Type B pancreatic cell (in vitro differentiated cells): Measurements from ENCODE around the gene CRTAC1. TPM values are rescaled to one million over a fixed set of nuclear protein-coding genes. Genes with fewer than 3 reads are reported as not detected.

ENCODE experiments used
- DNase-seq: peaks from one replicate; pipeline ENCODE4 v3.0.0; 2021; ENCODE audit warnings: mixed read lengths; ENCODE audit not compliant: unreplicated experiment; ENCODE audit errors: extremely low spot score
- H3K27ac Mint-ChIP-seq: 2 replicates; pipeline ENCODE4 v1.8.0; 2021; ENCODE audit warnings: mild to moderate bottlenecking, mixed read lengths
- H3K27me3 Mint-ChIP-seq: 2 replicates; pipeline ENCODE4 v1.8.0; 2021; ENCODE audit warnings: mixed read lengths
- H3K36me3 Mint-ChIP-seq: 2 replicates; pipeline ENCODE4 v1.8.0; 2021; ENCODE audit warnings: mixed read lengths
- H3K4me1 Mint-ChIP-seq: one replicate; pipeline ENCODE4 v1.8.0; 2021; ENCODE audit warnings: mixed read lengths; ENCODE audit not compliant: unreplicated experiment
- H3K4me3 Mint-ChIP-seq: 2 replicates; pipeline ENCODE4 v1.8.0; 2021; ENCODE audit warnings: mild to moderate bottlenecking, mixed read lengths
- H3K9me3 Mint-ChIP-seq: 2 replicates; pipeline ENCODE4 v1.8.0; 2021; ENCODE audit warnings: mixed read lengths
- total RNA-seq: library from RNA; stranded (reverse); gene quantifications from 2 replicates; pipeline ENCODE4 v1.2.1, GENCODE V29; 2021; ENCODE audit warnings: low replicate concordance
- TF ChIP-seq, protein P1 (sequence below): fragments of 200-600 bp; sonication (generic); conservative IDR thresholded peaks from 2 replicates; pipeline ENCODE4 v1.5.0; 2021; ENCODE audit warnings: antibody characterized with exemption, mild to moderate bottlenecking

Gene CRTAC1
- total RNA-seq, 1 donor from 2014 or later = 5.3 TPM

DNA sequence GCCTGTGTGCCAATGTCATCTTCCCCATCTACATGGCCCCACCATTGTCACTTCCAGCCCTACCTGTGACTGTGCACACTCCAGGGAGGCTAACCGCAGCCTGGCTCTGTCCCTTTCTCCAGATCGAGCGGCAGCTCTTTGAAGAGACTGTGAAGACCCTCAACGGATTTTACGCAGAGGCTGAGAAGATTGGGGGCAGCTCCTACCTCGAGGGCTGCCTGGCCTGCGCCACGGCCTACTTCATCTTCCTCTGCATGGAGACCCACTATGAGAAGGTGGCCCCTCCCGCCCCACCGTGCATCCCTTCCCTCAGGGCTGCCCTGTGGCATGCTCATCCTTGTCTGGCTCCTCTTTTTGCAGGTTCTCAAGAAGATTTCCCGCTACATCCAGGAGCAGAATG lies 166.6 kb downstream of the CRTAC1 start:
- TF ChIP-seq, protein P1, sequence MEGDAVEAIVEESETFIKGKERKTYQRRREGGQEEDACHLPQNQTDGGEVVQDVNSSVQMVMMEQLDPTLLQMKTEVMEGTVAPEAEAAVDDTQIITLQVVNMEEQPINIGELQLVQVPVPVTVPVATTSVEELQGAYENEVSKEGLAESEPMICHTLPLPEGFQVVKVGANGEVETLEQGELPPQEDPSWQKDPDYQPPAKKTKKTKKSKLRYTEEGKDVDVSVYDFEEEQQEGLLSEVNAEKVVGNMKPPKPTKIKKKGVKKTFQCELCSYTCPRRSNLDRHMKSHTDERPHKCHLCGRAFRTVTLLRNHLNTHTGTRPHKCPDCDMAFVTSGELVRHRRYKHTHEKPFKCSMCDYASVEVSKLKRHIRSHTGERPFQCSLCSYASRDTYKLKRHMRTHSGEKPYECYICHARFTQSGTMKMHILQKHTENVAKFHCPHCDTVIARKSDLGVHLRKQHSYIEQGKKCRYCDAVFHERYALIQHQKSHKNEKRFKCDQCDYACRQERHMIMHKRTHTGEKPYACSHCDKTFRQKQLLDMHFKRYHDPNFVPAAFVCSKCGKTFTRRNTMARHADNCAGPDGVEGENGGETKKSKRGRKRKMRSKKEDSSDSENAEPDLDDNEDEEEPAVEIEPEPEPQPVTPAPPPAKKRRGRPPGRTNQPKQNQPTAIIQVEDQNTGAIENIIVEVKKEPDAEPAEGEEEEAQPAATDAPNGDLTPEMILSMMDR = no peak
- Mint-ChIP-seq H3K9me3 (no peaks in the 10 kb centered on the region), H3K4me3 (no peak overlapping the region), H3K27ac (no peak overlapping the region), H3K27me3 (peaks cover 37% of the 10 kb centered on the region), H3K4me1 (no peaks in the 10 kb centered on the region), H3K36me3 (no peaks in the 10 kb centered on the region)
- DNase-seq = no peak

DNA sequence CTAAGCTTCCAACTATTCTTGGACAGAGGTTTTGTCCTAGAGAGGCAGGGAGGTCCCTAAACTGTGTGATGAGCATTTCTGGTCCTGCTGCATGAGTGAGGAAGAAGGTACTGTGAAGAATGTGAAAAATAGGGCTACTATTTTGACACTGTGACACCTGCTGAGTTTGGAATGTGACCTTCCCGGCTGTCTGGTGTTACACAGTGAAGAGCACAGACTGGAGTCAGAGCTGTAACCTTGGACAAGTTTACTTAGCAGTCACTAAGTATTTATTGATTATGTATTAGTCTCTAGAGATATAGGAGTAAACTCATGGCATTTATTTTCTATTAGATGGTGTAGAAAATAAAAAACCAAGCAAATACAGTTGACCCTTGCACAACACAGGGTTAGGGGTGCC lies 168.5 kb downstream of the CRTAC1 start:
- Mint-ChIP-seq H3K9me3 (no peaks in the 10 kb centered on the region), H3K4me3 (no peak overlapping the region), H3K27ac (no peak overlapping the region), H3K27me3 (peaks cover 54% of the 10 kb centered on the region), H3K4me1 (no peaks in the 10 kb centered on the region), H3K36me3 (no peaks in the 10 kb centered on the region)
- DNase-seq = no peak
- TF ChIP-seq, protein P1 = no peak

DNA sequence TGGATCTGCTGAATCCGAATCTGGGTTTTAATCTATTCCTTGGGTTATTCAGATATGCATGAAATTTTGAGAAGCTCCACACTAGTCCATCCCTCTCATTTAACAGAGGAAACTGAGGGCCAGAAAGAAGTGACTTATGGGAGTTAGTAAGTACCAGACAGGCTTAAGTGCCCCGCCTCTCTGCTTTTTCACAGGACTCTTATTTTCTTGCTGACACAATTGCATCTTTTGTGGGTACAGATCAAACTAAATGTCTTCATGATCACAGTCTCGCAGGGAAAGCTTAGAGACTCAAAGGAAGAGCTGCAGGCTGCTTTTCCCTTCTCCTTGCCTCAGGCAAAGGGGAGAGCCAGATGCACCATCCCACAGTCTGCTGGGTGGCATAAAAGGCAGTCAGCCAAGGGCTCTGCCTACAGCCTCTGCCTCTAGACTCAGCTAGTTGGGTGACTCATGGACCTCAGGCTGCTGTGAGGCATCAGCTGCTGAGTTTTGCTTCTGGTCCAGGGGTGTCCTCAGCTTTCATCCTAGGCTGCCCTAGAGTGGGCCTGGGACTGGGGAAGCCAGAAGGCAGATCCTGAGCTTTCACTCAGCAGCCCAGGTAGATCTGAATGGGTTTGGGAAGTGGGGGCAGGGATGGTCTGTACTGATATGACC lies 169.2 kb downstream of the CRTAC1 start:
- Mint-ChIP-seq H3K9me3 (no peaks in the 10 kb centered on the region), H3K36me3 (no peaks in the 10 kb centered on the region), H3K4me1 (no peaks in the 10 kb centered on the region), H3K4me3 (no peak overlapping the region), H3K27ac (no peak overlapping the region), H3K27me3 (peaks cover 59% of the 10 kb centered on the region)
- DNase-seq = no peak
- TF ChIP-seq, protein P1 = no peak

DNA sequence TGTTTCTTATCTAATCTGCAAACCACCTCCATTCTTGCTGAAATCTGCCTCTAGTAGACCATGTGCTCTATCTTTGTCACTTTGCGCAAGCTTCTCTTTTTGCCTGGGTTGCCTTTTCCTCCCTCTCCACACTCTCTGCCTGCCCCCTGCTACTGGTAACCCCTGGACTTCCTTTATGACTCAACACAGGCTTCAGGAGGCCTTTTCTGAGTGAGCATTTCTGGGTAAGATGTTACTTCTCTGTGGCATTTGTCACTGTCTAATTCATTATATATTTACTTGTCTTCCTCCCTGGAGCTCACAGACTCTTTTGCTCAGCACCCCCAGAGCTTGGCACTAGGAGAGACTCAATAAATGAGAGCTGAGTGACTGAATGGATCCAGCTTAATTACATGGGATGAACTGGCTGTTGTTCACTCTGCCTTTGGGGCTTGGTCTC lies 172.4 kb downstream of the CRTAC1 start:
- no peaks in the 10 kb centered on the region for H3K9me3 Mint-ChIP-seq
- no peaks in the 10 kb centered on the region for H3K36me3 Mint-ChIP-seq
- DNase-seq = no peak
- H3K4me1 Mint-ChIP-seq = no peaks in the 10 kb centered on the region
- TF ChIP-seq, protein P1 = no peak
- no peak overlapping the region for H3K27ac Mint-ChIP-seq
- peaks cover 66% of the 10 kb centered on the region for H3K27me3 Mint-ChIP-seq
- H3K4me3 Mint-ChIP-seq = no peak overlapping the region

DNA sequence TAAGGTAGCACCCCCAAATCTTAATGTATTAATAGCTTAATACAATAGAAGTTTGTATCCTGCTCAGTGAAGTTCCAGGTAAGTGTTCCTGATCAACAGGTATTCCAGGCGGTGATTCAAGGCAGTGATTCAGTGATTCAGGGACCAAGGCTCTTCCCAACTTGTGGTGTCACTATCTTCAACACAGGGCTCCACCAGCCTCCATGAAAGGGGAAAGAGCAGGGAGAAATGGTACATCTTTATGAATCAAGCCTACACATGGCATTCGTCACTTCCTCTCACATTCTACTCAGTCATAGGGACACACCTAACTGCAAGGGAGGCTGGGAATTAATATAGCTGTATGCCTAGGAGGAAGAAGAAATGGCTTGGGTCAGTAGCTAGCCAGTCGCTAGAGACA lies 175.7 kb downstream of the CRTAC1 start:
- Mint-ChIP-seq H3K9me3 (no peaks in the 10 kb centered on the region), H3K36me3 (no peaks in the 10 kb centered on the region), H3K4me1 (no peaks in the 10 kb centered on the region), H3K27ac (no peak overlapping the region), H3K4me3 (no peak overlapping the region), H3K27me3 (peaks cover 76% of the 10 kb centered on the region)
- TF ChIP-seq, protein P1 = no peak
- no peak for DNase-seq
